HG03175 (cell line): ENCODE results near the gene PSME4.
"Not testable (repeated sequence)": the region's sequence is repeated elsewhere in the genome, so short reads cannot be mapped to it uniquely, and the experiment has no call there.

Experiments used
- ATAC-seq: cut with Tn5 transposase; IDR thresholded peaks from one replicate; pipeline ENCODE4 v1.9.1; 2021; ENCODE audit warnings: mild to moderate bottlenecking, moderate library complexity; ENCODE audit not compliant: unreplicated experiment

PSME4 gene

DNA sequence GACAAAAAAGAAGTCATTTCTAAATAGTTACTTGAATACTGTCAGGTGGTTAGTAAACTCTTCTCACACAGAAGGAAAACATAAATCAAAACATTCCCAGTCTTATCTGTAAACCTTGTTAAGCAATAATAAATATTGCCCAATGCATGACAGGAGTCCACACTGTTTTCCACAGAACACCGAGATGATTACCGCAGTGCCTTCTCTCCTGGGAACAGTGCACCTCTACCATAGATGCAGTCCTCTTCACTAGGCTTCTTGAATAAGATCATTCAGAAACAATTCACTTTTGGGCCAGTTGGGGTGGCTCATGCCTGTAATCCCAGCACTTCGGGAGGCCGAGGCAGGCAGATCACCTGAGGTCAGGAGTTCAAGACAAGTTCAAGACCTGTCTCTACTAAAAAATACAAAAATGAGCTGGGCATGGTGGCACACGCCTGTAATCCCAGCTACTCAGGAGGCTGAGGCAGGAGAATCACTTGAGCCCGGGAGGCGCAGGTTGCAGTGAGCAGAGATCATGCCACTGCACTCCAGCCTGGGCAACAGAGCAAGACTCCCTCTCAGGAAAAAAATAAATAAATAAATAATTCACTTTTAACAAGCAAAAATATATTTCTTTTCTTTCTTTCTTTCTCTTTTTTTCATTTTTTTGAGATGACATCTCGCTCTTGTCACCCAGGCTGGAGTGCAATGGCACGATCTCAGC is 119.6 kb downstream of the PSME4 start:
- ATAC-seq, result not testable (repeated sequence)

DNA sequence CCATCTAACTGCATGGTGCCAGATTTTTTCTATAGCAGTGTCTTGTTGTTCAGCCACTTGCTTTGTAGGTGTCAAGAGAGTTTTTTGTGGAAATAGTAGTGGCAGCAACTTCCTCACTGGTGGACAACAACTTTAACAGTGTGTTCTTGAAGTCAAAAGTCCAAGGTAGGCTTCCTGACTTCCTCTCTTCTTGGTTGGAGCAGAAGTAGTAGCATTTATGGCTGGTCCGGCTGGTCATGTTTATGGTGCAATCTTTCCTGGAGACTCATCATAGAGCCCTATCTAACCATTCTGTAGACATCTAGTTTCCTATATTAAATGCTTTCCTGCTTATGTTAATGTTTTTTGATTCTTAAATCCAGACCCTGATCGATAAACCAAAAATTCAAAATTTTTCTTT is 122.7 kb downstream of the PSME4 start:
- no peak for ATAC-seq

DNA sequence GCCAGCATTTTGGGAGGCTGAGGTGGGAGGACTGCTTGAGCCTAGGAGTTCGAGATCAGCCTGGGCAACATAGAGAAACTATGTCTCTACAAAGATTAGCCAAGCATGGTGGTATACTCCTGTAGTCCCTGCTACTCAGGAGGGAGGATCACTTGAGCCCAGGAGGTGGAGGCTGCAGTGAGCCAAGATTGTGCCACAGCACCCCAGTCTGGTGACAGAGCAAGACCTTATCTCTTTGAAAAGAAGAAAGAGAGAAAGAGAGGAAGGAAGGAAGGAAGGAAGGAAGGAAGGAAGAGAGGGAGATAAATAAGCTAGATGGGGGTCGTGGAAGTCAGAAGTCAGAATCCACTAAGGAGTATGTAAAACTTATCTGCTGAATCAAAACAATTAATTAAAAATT is 127.2 kb downstream of the PSME4 start:
- ATAC-seq, result no peak

DNA sequence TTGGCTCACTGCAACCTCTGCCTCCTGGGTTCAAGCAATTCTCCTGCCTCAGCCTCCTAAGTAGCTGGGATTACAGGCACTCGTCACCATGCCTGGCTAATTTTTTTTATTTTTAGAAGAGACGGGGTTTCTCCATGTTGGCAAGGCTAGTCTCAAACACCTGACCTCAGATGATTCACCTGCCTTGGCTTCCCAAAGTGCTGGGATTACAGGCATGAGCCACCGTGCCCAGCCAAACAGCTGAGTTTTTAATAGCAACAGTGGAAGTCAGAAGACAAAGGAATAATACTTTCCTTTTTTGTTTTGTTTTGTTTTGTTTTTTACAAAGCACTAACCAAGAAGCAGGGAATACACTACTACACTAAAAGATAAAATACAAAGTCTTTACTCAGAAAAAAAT is 127.9 kb downstream of the PSME4 start:
- no peak for ATAC-seq

DNA sequence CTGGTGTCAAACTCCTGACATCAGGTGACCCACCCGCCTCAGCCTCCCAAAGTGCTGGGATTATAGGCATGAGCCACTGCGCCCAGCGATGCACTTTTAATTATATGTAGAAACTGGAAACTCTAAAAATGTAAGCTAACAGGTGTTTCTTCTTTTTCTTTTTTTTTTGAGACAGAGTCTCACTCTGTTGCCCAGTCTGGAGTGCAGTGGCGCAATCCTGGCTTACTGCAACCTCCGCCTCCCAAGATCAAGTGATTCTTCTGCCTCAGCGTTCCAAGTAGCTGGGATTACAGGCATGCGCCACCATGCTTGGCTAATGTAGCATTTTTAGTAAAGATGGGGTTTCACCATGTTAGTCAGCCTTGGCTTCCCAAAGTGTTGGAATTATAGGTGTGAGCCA is 129.1 kb downstream of the PSME4 start:
- ATAC-seq, result not testable (repeated sequence)

DNA sequence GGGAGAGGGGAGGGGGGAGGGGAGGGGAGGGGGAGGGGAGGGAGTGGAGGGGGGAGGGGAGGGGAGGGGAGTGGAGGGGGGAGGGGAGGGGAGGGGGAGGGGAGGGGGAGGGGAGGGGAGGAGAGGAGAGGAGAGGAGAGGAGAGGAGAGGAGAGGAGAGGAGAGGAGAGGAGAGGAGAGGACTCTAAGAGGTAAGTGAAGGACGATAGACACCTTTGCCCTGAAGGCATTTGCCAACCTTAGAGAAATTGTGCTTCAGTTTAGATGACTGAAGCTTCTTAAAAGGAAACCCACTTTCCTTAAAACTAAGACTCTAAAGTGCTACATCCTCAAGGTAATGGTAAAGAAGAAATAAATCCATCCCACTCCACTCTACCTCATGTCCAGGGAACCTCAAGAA is 130.2 kb downstream of the PSME4 start:
- ATAC-seq, result no peak

DNA sequence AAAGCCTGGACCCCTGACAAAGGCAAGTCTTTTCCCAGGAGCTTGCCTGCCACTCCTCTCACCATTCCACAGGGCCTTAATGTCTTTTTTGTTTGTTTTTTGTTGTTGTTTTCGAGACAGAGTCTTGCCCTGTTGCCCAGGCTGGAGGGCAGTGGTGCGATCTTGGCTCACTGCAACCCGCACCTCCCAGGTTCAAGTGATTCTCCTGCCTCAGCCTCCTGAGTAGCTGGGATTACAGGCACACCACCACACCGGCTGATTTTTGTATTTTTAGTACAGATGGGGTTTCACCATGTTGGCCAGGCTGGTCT is 140.9 kb downstream of the PSME4 start:
- ATAC-seq, result not testable (repeated sequence)

DNA sequence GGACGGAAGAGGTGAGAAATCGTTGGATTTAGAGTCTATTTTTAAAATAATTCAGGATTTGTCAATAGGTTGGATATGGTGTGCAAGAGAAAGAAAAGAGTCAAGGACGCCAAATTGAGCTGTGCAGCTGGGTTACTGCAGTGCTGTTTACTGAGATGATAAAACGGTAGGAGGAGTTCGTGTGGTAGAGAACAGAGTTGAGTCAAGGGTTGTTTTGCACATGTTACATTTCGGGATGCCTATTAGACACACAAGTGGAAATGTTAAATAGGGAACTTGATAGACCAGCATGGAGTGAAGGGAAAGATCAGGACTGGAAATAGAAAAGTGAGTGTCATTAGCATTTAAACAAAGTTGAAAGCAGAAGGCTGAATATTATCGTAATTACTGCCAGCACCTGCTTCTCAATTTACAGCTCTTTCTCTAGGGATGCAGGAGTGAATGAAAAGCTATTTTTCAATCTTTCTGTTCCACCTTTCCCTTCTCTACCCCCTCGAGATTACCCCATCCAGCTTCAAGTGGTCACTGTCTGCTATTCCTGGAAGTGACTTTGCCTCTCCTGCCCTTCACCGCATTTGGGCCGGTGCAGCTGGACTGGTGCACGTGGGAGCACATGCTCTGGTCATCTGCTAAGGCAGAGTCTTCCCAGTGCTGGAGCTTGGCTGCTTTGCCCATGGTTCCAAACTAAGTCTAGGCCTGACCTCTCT is 141.4 kb downstream of the PSME4 start:
- no peak for ATAC-seq

DNA sequence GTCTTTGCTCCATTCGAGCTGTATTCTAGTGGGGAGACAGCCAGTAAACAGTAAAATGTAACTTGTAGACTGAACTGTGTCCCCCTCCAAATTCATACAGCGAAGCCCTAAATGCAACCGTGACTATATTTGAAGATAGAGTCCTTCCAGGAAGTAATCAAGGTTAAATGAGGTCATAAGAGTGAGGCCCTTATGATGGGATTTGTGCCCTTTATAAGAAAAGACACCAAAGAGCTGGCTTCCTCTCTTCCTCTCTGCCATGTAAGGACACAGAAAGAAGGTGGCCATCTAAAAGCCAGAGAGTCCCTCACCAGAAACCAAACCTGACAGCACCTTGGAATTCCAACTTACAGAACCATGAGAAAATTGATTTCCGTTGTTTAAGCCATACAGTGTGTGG is 142.5 kb downstream of the PSME4 start:
- no peak for ATAC-seq

DNA sequence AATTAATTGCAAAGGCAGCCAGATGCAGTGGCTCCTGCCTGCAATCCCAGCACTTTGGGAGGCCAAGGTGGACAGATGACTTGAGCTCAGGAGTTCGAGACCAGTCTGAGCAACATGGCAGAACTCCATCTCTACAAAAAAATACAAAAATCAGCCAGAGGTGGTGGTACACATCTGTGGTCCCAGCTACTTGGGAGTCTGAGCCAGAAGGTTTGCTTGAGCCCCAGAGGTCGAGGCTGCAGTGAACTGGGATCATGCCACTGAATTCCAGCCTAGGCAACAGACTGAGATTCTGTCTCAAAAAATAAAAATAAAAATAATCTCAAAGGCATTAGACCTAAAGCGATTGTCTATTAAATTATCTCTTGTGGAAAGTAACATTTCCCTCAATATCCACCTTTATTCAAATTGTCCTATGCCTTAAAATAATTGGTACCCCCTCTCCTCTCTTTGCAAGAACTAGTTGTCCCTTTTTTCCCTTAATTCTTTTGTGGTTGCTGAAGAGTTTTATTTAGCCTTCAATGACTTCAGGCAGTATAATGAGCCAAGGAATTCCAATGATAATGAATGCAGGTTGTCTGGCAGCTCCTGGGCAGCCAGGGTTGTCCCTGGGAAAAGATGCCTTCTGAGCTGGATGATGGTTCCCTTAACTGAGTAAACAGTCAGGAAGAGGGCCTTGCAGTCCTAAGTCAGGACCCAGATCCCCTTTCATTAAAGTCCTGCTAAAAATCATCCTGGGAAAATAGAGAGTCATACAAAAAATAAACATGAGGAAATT is 143.2 kb downstream of the PSME4 start:
- ATAC-seq, result no peak

DNA sequence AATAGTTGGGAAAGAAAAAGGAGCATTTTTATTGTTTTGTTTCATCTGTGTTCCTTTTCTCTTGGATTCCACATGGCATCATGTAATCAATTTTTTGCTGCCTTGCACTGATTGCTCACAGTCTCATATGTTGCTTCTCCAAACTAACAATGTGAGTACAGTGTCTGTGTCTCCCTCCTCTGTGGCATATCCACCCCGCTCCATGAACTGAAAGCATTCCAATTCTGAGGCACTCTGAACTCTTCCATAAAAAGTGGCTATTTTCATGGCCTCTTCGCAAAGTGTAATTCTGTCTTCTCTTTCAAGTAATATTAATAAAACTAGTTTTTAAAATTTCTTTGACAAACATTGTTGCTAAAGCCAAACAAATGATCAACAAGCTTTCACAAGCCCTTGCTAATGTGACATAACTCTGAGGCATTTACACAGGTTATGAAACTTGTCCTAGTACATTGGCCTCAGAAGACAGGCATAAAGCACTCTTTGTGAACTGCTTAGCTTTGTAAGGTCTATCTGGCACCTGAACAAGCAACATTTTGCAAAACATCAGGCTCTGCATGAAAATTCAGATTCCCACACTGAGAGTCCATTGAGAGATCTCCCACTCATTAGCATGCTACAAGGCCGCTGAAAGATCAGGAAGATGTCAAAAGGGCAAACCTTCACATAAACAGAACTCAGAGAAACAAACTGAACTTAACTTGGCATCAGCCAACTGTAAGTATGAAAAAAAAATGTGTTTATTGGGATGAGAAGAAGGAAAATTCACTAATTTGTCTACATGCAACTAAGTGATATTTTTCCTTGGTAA is 144.0 kb downstream of the PSME4 start:
- ATAC-seq, result no peak

DNA sequence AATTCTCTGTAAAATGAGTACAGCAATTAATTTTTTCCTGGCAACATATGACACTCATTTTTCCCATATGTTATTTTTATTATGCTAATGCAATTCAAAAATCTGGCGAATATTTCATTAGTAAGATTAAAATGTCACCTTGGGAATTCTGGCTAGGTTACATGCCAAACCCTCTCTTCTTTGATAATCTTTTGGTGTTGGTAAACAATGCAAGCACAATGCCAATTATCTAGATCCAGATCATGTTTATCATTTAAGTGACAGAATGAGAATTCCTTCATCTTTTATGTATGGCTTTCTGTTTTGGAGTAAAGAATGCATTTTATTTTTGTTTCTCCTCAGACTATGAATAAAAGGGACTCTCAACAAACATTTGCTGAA is 144.8 kb downstream of the PSME4 start:
- no peak for ATAC-seq

DNA sequence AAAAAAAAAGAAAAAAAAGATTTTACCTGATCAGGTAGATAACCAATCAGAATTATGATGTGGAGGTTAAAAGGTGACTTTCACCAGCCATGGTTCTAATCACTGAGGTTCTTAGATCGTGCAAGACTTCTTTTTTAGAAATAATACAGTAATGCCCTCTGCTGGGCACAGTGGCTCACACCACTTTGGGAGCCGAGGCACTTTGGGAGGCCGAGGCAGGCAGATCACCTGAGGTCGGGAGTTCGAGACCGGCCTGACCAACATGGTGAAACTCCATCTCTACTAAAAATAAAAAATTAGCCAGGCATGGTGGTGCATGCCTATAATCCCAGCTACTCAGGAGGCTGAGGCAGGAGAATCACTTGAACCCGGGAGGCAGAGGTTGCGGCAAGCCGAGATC is 147.2 kb downstream of the PSME4 start:
- peak; percentile 64 for ATAC-seq

DNA sequence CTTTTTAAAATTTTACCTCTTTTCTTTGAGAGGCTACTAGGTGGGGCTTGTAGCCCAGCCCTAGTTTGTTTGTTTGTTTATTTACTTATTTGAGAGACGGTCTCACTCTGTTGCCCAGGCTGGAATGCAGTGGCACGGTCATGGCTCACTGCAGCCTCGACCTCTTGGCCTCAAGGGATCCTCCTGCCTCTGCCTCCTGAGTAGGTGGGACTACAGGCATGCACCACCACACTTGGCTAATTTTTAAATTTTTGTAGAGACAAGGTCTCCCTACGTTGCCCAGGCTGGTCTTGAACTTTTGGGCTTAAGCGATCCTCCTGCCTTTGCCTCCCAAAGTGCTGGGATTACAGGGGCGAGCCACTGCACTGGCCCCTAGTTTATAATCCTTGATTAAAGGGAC is 149.0 kb downstream of the PSME4 start:
- ATAC-seq, result no peak

DNA sequence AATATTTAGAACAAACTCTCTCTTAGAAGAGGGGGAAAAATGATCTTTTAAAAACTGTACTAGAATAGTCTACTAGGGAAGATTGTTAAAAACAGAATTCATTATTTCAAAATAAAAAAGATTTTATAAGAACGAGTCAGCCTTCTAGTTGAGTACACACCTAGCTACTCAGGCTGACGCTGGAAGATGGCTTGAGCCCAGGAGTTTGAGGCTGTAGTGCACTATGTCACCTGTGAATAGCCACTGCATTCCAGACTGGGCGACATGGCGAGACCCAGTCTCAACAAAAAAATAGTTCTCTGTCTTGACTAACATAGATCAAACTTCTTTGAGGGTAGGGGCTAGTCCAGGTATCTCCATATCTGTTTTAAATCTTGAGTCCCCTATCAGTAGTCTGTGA is 150.1 kb downstream of the PSME4 start:
- ATAC-seq, result no peak

DNA sequence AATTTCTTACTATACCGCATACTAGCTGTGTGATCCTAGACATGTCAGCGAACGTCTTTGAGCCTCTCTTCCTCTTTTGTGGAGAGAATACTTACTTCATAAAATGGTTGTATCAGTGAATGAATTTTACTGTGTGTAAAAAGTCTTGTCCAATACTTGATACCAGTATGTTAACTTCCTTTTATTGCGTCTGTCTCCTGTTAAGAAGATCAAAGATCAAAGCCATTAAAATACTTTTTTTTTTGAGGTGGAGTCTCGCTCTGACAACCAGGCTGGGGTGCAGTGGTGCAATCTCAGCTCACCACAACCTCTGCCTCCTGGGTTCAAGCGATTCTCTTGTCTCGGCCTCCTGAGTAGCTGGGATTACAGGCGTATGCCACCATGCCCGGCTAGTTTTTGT is 150.7 kb downstream of the PSME4 start:
- no peak for ATAC-seq

DNA sequence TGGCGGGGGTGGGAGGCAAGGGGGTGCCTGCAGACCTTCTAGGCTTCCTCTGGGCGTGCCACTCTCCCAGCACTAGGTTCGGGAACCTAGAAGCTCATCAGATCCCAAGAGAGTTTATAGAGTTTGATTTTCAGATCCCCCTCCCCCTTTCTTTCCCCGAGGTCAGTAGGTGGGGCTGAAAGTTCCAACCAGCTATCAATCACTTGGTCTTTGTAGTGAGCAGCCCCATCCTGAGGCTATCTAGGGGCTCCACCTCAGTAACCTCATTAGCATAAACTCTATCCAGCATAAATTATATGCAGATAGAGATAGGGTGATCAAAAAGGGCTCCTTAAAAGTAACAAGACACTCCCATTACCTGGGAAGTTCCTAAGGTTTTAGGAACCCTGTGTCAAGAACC is 151.2 kb downstream of the PSME4 start:
- no peak for ATAC-seq

DNA sequence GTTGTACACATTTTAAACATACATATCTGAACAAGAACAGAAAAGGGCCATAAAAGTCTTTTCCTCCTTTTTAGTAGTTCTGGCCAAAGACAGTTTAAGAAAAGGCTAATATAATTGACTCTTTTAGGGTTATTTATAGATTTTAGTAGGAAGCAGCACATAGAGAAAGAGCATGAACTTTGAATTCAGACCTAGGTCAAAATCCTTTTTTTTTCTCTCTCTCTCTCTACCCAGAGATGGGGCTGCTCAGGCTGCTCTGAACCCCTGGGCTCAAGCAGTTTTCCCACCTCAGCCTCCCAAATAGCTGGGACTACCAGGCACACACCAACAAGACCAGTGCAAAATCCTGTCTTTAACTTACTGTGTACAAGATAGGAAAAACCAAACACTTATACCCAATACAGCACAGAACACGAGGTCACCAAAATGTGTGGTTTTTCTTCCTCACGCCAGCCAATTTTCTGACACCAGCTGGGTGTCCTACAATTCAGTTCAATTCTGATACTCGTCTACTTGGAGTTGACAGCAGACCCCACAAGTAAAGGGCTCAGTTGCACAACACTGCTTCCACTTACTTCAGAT is 151.8 kb downstream of the PSME4 start:
- ATAC-seq, result no peak
